GM21737 (cell line): ENCODE measurements around the gene NAALADL2.

Experiments
- ATAC-seq: cut with Tn5 transposase; IDR thresholded peaks from one replicate; pipeline ENCODE4 v1.9.1; 2021; ENCODE audit warnings: mild to moderate bottlenecking, moderate library complexity; ENCODE audit not compliant: unreplicated experiment

The NAALADL2 gene

DNA sequence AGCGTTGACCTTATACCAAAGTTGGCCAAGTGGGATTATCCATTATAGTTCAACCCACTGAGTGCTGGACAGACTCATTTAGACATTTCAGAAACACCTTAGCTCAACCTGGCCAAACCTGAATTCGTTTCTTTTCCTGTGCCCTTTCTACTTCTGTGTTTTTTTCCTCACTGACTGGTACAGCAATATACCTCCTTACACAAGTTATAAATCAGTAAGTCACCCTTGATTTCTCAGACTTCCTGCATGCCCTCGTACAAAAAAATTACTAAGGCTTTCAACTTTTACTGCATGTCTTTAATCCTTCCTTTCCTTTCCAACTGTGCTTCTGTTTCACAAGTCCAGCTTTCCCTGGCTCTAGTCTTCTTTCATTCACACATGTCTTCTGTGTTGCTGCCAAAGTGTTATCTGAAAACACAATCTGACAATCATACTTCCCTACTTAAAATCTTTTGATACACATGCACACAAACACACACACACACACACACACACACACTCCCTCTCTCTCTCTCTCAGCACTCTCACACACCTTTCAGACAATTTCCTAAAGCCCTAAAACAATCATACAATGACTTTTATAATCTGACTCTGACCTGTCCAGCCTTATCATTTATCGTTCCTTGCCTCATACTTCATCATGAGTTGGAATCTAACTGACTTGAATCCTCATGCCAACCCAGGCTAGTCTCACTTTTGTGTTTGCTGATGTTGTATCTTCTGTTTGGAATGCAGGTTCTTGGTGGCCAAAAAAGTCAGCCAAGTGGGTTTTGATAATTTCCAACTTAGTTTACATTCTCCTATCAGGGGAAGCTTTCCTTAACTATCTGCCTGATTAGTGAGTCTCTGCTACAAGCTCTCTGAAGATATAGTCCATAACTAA lies 436.4 kb downstream of the NAALADL2 start:
- ATAC-seq = no peak

DNA sequence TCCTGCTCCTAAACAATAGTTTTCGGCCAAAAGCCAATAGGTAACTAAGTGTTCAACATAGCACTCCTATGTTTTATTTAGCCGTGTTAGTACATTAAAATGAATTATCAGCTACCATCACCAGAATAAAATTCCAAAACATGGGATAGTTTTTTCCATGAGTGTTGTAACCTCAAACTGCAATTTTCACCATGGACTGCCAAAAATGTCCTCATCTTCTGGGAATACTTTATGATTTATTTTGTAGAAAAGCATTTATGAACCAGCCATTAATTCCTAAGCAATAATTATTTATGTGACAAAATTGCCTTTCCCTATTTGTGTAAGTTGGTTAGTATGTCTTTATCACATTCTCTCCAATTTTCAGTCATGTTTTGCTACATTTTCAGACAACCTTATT lies 438.1 kb downstream of the NAALADL2 start:
- ATAC-seq = no peak

DNA sequence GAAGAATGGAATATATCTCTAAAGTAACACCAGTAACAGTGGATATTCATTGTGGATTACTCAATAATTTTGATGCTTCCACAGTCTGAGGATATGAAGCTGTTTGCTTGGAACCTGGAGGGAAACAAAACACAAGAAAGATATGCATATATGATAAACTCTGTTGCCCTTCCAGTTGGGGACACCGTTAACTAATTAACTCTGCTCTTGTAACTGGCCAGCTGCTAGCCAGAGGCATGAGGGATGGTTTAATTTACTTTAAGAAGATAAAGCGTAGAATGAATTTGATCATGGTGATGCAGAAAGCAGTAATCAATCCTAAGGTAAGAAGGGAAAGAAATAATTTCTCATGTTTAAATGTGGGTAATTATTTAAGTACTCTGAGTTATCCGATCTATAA lies 442.6 kb downstream of the NAALADL2 start:
- ATAC-seq = no peak

DNA sequence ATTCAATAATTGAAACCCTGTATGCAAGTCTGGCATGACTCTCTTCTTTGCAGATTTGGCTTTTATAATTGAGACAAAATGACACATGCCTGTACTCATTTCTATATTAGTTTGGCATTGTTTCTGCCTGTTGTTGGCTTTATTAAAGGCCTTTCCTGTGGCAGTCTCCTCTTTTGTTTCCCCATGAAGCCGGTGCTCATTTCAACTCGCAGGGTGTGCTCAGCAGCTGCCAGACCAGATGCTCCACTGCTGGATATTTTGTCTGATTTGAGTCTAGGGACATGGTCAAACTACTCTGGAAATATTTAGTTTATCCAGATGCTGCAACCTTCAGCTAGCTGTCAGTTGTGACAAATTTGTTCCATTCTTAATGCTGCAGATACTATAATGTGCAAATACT lies 445.3 kb downstream of the NAALADL2 start:
- ATAC-seq = no peak

DNA sequence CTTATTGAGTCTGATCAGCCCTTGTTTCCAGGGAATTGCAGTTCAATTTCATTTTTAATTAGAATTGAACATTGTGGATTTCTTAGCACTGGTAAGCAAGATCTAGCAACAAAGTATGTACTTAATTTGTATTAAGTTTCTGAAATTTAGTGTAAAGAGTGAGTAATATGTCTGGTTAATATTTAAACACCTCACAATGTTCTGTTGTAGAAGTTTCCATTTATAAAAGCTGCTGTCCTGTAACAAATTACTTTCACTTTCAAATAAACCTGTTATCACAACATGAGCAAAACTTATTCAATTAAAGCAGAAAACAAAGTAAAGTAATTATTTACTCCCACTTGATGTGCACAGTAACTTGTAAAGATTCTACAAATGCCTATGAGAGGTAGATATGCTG lies 448.5 kb downstream of the NAALADL2 start:
- no peak for ATAC-seq

DNA sequence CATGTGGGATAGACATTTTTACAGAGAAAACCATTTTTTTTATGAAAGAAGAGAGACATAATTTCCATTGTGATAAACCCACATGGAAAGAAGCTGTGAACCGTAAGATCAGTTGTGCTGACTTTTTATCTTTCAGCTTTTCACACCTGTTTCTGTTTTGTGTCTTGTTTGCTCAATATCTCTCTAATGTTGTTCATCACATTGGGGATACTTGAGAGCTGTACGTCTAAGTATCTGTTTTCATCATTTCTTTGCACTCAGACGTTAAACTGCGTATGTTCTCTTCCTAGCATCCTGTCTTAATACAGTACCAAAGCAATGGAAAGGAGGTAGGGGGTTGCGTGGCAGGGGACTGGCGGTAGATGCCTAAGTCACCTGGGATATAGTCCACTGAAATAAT lies 449.0 kb downstream of the NAALADL2 start:
- no peak for ATAC-seq

DNA sequence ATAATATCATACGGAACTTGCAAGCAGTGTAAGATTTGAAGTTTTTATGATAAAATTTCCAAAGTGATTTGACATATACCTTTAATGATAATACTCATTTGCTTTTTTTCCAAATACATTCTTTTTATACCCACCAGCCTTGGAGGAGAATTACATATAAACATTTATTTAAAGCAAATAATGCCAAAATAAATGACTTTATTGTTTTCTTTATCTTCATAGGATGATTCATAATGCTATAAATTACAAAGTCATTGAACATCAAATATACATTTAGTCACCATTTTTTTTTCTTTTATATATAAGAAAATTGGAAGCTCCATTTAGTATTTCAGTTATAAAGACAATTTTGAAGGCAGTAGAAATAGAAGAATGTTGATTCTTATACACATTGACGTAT lies 450.9 kb downstream of the NAALADL2 start:
- no peak for ATAC-seq

DNA sequence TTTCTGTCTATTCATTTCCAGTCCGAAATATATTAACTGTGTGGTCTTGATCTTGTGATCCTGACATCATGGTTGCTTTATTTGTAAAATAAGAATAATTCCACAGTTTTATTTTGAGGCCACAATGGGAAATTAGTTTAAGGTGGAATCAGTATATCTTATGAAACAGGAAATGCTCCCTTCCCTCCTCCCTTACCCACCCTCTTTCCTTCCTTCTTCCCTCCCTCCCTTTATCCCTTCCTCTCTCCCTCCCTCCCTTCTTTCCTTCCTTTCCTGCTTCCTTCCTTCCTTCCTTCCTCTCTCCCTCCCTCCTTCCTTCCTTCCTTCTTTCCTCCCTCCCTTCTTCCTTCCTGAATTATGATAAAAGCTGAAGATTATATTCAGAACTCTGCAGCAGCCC lies 452.3 kb downstream of the NAALADL2 start:
- no peak for ATAC-seq

DNA sequence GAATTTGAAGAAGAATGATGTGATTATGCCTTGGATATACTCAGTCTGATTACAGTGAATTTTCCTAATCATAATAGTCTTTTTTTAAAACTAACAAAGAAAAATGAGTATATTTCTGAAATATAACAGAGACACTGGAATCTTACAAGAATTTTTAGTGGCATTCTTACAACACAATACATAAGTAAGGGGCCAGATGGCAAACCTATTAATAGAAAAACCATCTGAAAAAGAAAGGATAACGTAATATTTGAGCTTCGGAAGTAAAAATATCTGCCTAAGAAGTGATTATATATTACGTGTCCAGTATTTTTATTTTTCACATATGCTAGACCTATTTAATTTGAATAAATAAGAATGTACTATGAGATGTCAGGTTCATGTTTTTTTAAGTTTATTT lies 452.8 kb downstream of the NAALADL2 start:
- no peak for ATAC-seq

DNA sequence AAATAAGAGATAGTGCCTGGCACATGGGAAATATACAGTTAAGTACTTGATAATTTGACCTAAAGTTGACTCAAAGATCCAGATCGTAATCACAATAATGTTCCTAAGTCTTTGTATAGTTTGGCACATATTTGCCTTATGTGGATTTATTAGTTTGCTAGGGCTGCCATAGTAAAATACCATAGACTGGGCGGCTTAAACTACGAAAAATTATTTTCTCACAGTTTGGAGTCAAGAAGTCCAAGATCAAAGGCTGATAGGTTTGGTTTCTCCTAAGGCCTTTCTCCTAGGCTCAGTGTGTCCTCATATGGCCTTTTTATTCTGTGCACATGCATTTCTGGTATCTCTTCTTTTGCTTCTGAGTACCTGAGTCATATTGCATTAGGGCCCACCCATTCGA lies 453.7 kb downstream of the NAALADL2 start:
- no peak for ATAC-seq

DNA sequence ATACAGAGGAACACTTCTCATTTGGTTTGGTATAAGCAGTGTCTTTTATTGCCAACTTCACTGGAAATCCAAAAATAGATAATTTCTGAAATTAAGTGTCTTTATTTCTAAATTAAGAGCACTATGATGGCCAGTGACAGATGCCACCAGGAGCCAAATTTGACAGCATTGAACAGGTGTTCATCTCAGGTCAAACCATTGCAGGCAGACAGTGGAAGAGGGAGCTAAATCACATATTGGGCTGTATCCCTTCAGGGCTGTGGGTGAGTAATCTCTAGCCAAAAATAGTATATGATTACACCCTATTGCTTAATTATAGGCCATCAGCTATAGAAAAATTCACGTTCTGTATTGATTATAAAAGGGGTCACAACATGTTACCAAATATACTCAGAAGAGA lies 457.7 kb downstream of the NAALADL2 start:
- no peak for ATAC-seq

DNA sequence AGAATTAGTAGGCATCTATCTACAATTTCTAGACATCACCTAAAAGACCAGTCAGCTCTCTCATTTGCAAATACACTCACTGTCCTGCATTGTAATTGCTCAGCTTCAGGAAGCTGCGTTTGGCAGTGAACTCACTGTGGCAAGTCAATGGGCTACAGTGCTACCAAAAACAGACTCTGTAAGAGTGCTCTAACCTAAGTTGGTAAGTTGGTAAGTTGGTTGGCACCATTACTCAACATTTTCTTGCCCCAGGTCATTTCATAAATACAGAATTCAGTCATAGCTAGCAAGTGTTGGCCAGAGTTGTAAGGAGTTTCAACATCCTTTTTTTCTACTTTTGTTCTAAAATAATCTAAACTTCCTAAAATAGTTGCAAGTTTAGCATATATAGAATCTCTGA lies 466.3 kb downstream of the NAALADL2 start:
- no peak for ATAC-seq

DNA sequence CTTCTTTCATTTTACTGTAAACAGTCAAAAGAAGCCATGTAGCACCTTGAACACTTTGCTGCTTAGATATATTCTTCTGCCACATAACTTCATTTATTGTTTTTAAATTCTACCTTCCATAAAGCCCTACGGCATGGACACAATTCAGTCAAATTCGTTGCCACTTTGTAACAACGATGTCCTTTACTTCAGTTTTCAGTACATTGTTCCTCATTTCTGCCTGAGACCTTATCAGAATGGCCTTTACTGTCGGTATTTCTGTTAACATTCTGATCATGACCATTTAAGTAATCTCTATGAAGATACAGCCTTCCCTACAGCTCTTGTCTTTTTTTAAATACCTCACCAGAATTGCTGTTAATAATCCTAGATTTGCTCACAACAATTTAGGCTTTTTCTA lies 466.9 kb downstream of the NAALADL2 start:
- no peak for ATAC-seq

DNA sequence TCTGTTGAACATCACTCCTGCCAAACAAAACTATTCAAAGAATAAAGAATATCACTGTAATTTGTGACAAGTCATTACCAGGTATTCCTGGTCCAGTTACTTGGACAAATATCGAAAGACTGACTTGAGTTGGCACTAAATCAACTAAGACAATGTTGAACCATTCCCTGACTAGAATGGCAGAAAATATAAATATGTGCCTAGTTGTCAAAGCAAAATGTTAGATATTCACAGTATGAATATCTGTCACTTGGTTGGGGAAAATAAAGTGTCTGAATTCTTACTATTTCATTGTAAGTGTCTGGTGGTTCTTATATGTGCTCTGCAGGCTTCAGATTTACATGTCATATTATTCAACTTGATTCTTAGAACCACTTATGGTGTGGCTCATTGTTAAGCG lies 470.2 kb downstream of the NAALADL2 start:
- no peak for ATAC-seq

DNA sequence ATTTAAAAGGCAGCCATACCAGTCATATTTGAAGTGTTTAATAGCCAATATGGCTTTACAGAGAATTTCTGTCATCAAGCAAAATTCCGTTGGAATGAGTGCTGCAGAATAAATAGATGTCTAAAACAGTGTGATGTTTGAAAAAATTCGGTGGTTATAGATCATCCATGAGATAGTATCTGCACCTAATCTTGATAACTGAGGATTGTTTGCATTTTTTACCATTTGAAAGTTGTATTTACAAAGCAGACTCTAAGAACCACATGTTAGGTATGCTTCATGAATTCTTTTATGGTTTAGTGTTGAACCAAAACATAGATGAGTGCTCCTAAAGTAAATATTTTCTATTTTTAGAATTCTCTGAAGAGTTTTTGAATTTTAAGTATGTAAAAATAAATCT lies 476.1 kb downstream of the NAALADL2 start:
- ATAC-seq = no peak

DNA sequence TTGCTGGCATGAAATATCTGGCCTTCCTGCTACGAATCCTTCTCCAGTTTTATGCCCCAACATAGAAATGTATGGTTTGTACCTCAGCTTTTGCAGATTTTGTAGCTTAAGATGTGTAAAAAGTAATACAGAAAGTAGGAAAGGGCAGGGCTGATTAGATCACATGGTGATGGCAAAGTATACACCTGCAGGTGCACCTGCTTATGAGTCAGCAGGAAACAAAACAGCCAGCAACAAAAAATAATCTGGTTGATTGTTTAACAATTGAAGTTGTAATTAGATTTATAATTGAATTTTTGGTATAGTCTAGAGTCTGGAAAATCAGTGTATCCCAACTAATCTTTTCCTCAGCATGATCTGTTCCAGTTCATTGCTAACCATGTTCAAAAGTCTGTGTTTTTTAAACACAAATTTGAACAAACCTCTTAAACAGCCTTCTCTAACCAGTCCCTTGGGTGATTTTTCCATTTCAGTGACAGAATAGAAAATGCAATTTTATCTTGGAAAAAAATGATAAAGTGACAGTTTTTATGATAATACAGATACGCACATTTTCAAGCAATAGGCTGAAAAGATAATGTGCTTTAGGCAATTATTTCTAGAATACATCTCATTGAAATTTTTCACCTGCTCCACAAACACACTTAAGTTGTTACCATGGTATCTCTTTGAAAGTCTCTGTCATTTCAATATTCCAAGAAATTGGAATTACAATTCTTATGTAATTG lies 477.4 kb downstream of the NAALADL2 start:
- ATAC-seq = no peak

DNA sequence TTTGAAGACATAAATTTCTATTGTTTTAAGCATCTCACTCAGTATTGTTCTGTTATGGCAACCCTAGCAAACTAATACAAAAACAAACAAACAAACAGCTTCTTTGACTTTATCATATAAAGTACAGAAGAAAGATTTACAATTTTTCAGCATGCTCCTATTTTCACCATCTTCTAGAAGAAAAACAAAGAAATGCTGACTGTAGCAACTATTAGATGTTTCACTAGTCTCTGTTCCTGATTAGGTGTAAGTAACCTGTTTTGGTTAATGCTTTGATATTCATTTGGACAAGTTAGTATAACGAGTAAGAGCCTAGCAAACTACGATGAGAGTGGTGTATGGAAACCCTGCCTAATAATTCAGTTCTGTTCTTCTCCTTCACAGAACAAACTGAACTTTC lies 478.5 kb downstream of the NAALADL2 start:
- no peak for ATAC-seq

DNA sequence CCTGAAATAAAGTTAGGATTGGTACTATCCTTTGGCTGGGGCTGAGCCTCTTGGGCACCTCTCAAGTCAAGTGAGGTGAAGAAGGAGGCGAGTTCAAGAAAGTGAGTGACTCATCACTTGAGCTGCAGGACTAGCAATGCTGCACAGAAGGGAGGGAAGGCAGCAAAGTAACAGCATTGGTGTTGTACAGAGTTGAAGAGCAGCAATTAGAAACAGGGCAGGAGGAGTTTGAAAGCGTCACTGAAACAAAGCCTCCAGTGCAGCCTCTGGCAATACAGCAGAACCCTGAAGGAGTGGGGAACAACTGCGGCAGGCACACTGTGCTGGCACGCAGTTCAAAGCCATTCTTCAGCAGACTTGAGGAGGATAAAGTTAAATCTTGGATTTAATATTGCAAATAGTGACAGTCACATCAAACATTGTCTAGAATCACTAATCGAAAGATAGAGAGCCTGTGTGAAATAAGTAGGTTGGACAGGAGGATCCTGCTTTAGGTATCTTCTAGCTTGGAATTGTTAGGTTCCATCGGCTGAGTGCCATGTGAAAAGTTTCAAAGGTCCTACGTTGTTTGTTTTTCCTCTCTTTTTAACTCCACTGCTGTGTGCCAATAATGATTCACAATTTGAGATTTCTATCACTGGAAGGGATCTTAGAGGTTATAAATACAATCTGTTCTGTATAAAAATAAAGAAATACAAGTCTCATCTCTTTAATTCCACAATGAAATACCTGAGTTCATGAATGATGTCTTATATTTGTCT lies 479.8 kb downstream of the NAALADL2 start:
- ATAC-seq = no peak

DNA sequence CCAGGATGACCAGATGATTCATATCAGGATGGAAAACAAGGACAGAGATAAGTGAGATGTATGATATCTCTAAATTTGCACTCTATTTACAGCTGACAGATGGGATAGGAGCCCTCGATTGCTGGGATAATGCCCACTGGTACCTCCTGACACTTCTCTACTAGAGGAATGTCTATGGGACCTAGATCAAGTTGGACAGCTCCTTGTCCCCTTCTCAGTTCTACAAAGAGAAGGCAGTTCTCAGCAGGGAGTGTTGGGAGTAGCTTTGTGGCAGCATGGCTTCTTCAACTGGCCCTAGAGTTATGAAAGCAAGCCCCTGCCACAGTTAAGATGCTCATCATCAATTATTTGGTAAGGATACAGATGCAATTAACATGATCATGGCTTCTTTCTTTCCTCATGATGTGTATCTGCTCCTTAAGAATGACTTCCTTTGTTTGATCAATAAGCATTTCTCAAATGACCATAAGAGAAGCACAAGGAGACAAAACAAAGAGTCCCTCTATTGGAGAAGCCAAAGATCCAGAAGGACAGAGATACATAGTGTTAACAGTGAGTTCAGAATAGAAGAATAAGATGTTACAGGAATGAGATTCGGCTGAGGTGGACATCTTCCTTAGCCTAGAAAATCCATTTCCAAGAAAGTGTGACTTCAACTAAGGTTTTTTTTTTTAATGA lies 481.3 kb downstream of the NAALADL2 start:
- ATAC-seq = no peak

DNA sequence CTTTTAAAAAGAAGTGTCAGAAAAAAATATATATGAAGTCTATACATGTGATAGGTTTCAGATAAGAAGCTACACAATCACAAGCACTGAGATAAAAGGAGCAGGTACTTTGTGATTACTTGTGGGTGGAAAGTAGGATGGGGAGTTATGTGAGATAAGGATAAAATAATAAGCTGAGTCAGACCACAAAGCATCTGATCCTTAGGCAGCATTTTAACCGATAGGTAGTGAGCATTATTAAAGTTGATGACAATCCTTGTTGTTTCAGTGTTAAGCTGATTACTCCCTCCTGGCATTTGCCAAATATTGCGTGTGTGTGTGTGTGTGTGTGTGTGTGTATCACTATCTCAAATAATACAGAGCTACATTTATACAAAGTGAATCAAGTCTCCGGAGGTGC lies 483.1 kb downstream of the NAALADL2 start:
- no peak for ATAC-seq

DNA sequence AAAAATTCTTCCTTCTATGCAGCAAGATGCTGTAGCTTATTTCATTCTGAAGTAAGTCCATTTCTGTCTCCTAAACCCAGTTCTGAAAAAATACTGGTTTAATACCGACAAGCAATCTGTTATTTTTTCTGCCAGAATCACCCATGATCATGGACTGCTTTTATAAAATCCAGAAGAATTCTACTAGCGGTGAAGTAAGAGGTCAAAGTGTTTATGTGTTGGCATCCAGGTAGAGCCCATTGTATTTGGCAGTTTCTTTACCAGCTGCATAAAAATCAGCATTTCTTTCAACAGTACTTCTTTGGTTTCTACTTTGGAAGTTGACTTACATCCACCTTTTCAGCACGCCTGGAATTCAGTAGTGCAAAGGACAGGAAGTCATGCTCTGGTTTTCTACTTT lies 484.8 kb downstream of the NAALADL2 start:
- no peak for ATAC-seq
